ENCODE data around the gene MARCHF2.

Gene MARCHF2

DNA sequence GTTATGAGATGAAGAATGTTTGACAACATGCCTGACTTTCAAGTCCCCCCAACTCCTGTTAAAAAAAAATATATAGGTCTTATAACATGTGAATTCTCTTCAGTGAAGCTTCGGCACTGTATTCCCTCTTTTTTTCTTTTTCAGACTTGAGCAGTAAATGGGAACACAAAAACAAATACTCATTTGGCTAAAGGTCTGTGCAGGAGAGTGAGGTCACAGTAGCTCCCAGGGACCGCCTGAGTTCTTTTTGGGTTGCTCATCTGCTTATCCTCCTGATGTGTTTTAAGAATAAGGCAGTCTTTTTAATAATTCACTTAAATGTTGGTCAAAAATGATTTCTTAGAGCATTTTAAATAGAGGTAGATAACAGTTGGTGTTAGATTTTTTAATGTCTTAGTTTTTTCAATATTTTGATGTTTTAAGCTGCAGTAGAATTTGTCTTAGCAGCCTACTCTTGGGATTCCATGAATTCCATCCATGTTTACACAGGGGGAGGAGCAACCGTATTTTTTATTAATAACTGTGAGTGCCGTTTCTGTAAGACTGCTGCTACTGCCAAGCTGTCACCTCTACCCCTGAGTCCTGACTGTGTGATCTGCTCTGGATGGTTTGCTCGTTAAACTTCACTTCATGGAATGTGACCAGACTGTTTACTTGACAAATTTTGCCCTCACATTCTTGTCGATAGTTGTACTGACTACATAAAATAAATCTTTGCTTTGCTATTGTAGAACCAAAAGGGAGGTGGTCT is 46.6 kb downstream of the MARCHF2 start:
- no peak for DNase-seq
- no peak overlapping the region for H2AK5ac ChIP-seq (ENCODE audit: low read length)
- H3K9ac ChIP-seq (ENCODE audit: low read length) = no peak overlapping the region
- peaks cover 13% of the 10 kb centered on the region for H3K79me1 ChIP-seq (ENCODE audit: low read length)
- H4K8ac ChIP-seq (ENCODE audit: low read depth, low read length) = no peak overlapping the region
- H4K5ac ChIP-seq (ENCODE audit: low read length) = no peak overlapping the region
- H3K36me3 ChIP-seq (ENCODE audit: control insufficient read depth, insufficient read depth, low read length) = peaks cover 13% of the 10 kb centered on the region
- no peak overlapping the region for H3K27ac ChIP-seq (ENCODE audit: low read depth, low read length)
- no peak overlapping the region for H3K4ac ChIP-seq (ENCODE audit: low read depth, low read length)
- no peak overlapping the region for H3K4me2 ChIP-seq (ENCODE audit: low read length)
- H3K23ac ChIP-seq (ENCODE audit: low read length) = no peak overlapping the region
- no peak overlapping the region for H2BK120ac ChIP-seq (ENCODE audit: low read depth, low read length)
- no peak overlapping the region for H3K56ac ChIP-seq (ENCODE audit: low read length)
- H3K18ac ChIP-seq (ENCODE audit: low read length) = no peak overlapping the region
- no peak overlapping the region for H2BK5ac ChIP-seq (ENCODE audit: low read length)
- H3K4me1 ChIP-seq (ENCODE audit: control insufficient read depth, low read depth, low read length) = peaks cover 11% of the 10 kb centered on the region
- no peak overlapping the region for H2BK15ac ChIP-seq (replicated peaks; ENCODE audit: low read depth)
- H3K27me3 ChIP-seq (ENCODE audit: insufficient read depth, low read length, poor library complexity) = no peaks in the 10 kb centered on the region
- H3K79me2 ChIP-seq (ENCODE audit: control insufficient read depth, insufficient read depth, low read length) = peaks cover 96% of the 10 kb centered on the region
- WGBS (ENCODE audit: extremely low coverage, insufficient coverage, low lambda C conversion rate) = no CpG with 5 or more reads among the region's 6 CpGs
- H3K4me3 ChIP-seq (ENCODE audit: low read length) = no peak overlapping the region

- no peak for DNase-seq
- H3K9ac ChIP-seq (ENCODE audit: low read length) = no peak overlapping the region
- no CpG with 5 or more reads among the region's 7 CpGs for WGBS (ENCODE audit: extremely low coverage, insufficient coverage, low lambda C conversion rate)
- no peak overlapping the region for H3K4ac ChIP-seq (ENCODE audit: low read depth, low read length)
- no peak overlapping the region for H2AK5ac ChIP-seq (ENCODE audit: low read length)
- no peak overlapping the region for H3K18ac ChIP-seq (ENCODE audit: low read length)
- H3K79me2 ChIP-seq (ENCODE audit: control insufficient read depth, insufficient read depth, low read length) = peaks cover 92% of the 10 kb centered on the region
- peaks cover 16% of the 10 kb centered on the region for H3K36me3 ChIP-seq (ENCODE audit: control insufficient read depth, insufficient read depth, low read length)
- no peak overlapping the region for H2BK120ac ChIP-seq (ENCODE audit: low read depth, low read length)
- no peak overlapping the region for H2BK15ac ChIP-seq (replicated peaks; ENCODE audit: low read depth)
- no peak overlapping the region for H3K23ac ChIP-seq (ENCODE audit: low read length)
- H3K56ac ChIP-seq (ENCODE audit: low read length) = no peak overlapping the region
- no peak overlapping the region for H4K5ac ChIP-seq (ENCODE audit: low read length)
- H3K79me1 ChIP-seq (ENCODE audit: low read length) = peaks cover 19% of the 10 kb centered on the region
- no peaks in the 10 kb centered on the region for H3K27me3 ChIP-seq (ENCODE audit: insufficient read depth, low read length, poor library complexity)
- H4K8ac ChIP-seq (ENCODE audit: low read depth, low read length) = no peak overlapping the region
- H3K4me1 ChIP-seq (ENCODE audit: control insufficient read depth, low read depth, low read length) = peaks cover 6% of the 10 kb centered on the region
- H3K27ac ChIP-seq (ENCODE audit: low read depth, low read length) = no peak overlapping the region
- no peak overlapping the region for H3K4me2 ChIP-seq (ENCODE audit: low read length)
- no peak overlapping the region for H3K4me3 ChIP-seq (ENCODE audit: low read length)
- H2BK5ac ChIP-seq (ENCODE audit: low read length) = no peak overlapping the region
Observed at GRCh38 chr19:8460516-8461298, 47.6 kb downstream of the MARCHF2 start.

DNA sequence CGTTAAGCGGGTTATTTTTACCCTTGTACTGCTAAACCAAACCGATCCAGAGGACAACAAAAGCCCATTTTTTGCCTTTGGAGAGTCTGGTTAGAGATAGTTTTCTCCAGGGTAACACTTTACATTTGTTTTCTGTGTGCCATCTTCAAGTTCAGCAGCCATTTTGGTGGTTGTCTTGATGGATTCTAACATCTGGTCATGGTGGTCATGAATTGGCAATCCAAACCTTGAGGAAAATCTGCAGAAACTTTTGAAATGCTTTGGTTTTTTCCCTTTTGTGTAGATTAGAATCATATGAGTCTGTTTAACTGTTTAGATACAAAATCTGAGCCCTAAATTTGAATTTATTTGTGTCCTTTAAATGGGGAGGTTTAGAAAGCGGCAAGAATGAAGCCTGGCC is 48.3 kb downstream of the MARCHF2 start:
- Histone ChIP-seq H3K27me3 (ENCODE audit: insufficient read depth, low read length, poor library complexity) (no peaks in the 10 kb centered on the region), H2BK120ac (ENCODE audit: low read depth, low read length) (no peak overlapping the region), H2BK15ac (replicated peaks; ENCODE audit: low read depth) (no peak overlapping the region), H2BK5ac (ENCODE audit: low read length) (no peak overlapping the region), H3K4ac (ENCODE audit: low read depth, low read length) (no peak overlapping the region), H3K27ac (ENCODE audit: low read depth, low read length) (no peak overlapping the region), H3K56ac (ENCODE audit: low read length) (no peak overlapping the region), H3K18ac (ENCODE audit: low read length) (no peak overlapping the region), H2AK5ac (ENCODE audit: low read length) (no peak overlapping the region), H3K36me3 (ENCODE audit: control insufficient read depth, insufficient read depth, low read length) (peaks cover 16% of the 10 kb centered on the region), H3K4me3 (ENCODE audit: low read length) (no peak overlapping the region), H3K23ac (ENCODE audit: low read length) (no peak overlapping the region), H3K4me2 (ENCODE audit: low read length) (no peak overlapping the region), H3K4me1 (ENCODE audit: control insufficient read depth, low read depth, low read length) (peaks cover 6% of the 10 kb centered on the region), H3K79me1 (ENCODE audit: low read length) (peaks cover 19% of the 10 kb centered on the region), H4K8ac (ENCODE audit: low read depth, low read length) (no peak overlapping the region), H3K9ac (ENCODE audit: low read length) (no peak overlapping the region), H3K79me2 (ENCODE audit: control insufficient read depth, insufficient read depth, low read length) (peaks cover 88% of the 10 kb centered on the region), H4K5ac (ENCODE audit: low read length) (no peak overlapping the region)
- no CpG with 5 or more reads among the region's 4 CpGs for WGBS (ENCODE audit: extremely low coverage, insufficient coverage, low lambda C conversion rate)
- no peak for DNase-seq

DNA sequence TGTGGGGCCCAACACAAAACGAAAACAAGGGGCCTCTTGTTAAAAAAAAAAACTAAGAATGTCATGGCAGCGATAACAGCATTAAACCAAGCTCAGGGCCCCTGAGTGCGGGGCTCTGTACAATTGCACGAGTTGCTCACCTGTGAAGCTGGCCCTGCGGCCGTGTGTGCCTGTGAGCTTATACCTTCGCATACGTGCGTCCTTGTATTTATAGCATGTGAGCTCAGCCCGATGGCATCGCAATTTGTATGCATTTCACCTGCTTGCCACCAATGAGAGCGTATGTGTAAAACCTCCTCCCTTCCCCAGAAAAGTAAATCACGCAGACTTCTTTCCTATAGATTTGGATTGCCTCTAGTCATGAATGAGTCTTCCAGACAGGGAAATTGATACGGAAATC is 48.8 kb downstream of the MARCHF2 start:
- Histone ChIP-seq H3K4me2 (ENCODE audit: low read length) (no peak overlapping the region), H3K4me1 (ENCODE audit: control insufficient read depth, low read depth, low read length) (peaks cover 6% of the 10 kb centered on the region), H3K4me3 (ENCODE audit: low read length) (no peak overlapping the region), H3K4ac (ENCODE audit: low read depth, low read length) (no peak overlapping the region), H3K9ac (ENCODE audit: low read length) (no peak overlapping the region), H4K8ac (ENCODE audit: low read depth, low read length) (no peak overlapping the region), H3K27me3 (ENCODE audit: insufficient read depth, low read length, poor library complexity) (no peaks in the 10 kb centered on the region), H3K27ac (ENCODE audit: low read depth, low read length) (no peak overlapping the region), H2BK120ac (ENCODE audit: low read depth, low read length) (no peak overlapping the region), H3K79me2 (ENCODE audit: control insufficient read depth, insufficient read depth, low read length) (peaks cover 84% of the 10 kb centered on the region), H2BK5ac (ENCODE audit: low read length) (no peak overlapping the region), H3K56ac (ENCODE audit: low read length) (no peak overlapping the region), H4K5ac (ENCODE audit: low read length) (no peak overlapping the region), H3K18ac (ENCODE audit: low read length) (no peak overlapping the region), H3K23ac (ENCODE audit: low read length) (no peak overlapping the region), H2BK15ac (replicated peaks; ENCODE audit: low read depth) (no peak overlapping the region), H3K79me1 (ENCODE audit: low read length) (peaks cover 19% of the 10 kb centered on the region), H3K36me3 (ENCODE audit: control insufficient read depth, insufficient read depth, low read length) (peaks cover 14% of the 10 kb centered on the region), H2AK5ac (ENCODE audit: low read length) (no peak overlapping the region)
- DNase-seq = no peak
- WGBS (ENCODE audit: extremely low coverage, insufficient coverage, low lambda C conversion rate) = no CpG with 5 or more reads among the region's 14 CpGs

GRCh38 chr19:8462571-8462970 is 49.5 kb downstream of the MARCHF2 start:
- Histone ChIP-seq H3K79me2 (ENCODE audit: control insufficient read depth, insufficient read depth, low read length) (peaks cover 83% of the 10 kb centered on the region), H2BK5ac (ENCODE audit: low read length) (no peak overlapping the region), H2BK15ac (replicated peaks; ENCODE audit: low read depth) (no peak overlapping the region), H2BK120ac (ENCODE audit: low read depth, low read length) (no peak overlapping the region), H3K4me2 (ENCODE audit: low read length) (no peak overlapping the region), H2AK5ac (ENCODE audit: low read length) (no peak overlapping the region), H3K4me3 (ENCODE audit: low read length) (no peak overlapping the region), H3K79me1 (ENCODE audit: low read length) (peaks cover 21% of the 10 kb centered on the region), H3K4ac (ENCODE audit: low read depth, low read length) (no peak overlapping the region), H3K27me3 (ENCODE audit: insufficient read depth, low read length, poor library complexity) (no peaks in the 10 kb centered on the region), H4K5ac (ENCODE audit: low read length) (no peak overlapping the region), H3K36me3 (ENCODE audit: control insufficient read depth, insufficient read depth, low read length) (peaks cover 16% of the 10 kb centered on the region), H3K23ac (ENCODE audit: low read length) (no peak overlapping the region), H3K27ac (ENCODE audit: low read depth, low read length) (no peak overlapping the region), H3K4me1 (ENCODE audit: control insufficient read depth, low read depth, low read length) (peaks cover 6% of the 10 kb centered on the region), H4K8ac (ENCODE audit: low read depth, low read length) (no peak overlapping the region), H3K9ac (ENCODE audit: low read length) (no peak overlapping the region), H3K56ac (ENCODE audit: low read length) (no peak overlapping the region), H3K18ac (ENCODE audit: low read length) (no peak overlapping the region)
- 100% methylated on average over 2 of the region's 5 CpGs for WGBS (ENCODE audit: extremely low coverage, insufficient coverage, low lambda C conversion rate)
- DNase-seq = no peak

Measured in mesendoderm (in vitro differentiated cells).